Chondrocyte (in vitro differentiated cells): ENCODE results near the gene MSI1. TPM values are rescaled to one million over a fixed set of nuclear protein-coding genes. Genes with fewer than 3 reads are reported as not detected.

ENCODE experiments used
- DNase-seq: peaks from one replicate; pipeline ENCODE4 v3.0.0; 2021; ENCODE audit warnings: mixed read lengths, low spot score
- H3K27ac Mint-ChIP-seq: one replicate; pipeline ENCODE4 v1.8.0; 2021; ENCODE audit warnings: mild to moderate bottlenecking, moderate library complexity, mixed read lengths; ENCODE audit not compliant: unreplicated experiment
- H3K27me3 Mint-ChIP-seq: 2 replicates; pipeline ENCODE4 v1.8.0; 2021; ENCODE audit warnings: low read depth, mixed read lengths
- H3K36me3 Mint-ChIP-seq: 2 replicates; pipeline ENCODE4 v1.8.0; 2021; ENCODE audit warnings: low read depth, mixed read lengths
- H3K4me1 Mint-ChIP-seq: 2 replicates; pipeline ENCODE4 v1.8.0; 2021; ENCODE audit warnings: low read depth, mild to moderate bottlenecking, mixed read lengths
- H3K4me3 Mint-ChIP-seq: one replicate; pipeline ENCODE4 v1.8.0; 2021; ENCODE audit warnings: mild to moderate bottlenecking, moderate library complexity, mixed read lengths; ENCODE audit not compliant: unreplicated experiment
- H3K9me3 Mint-ChIP-seq: 2 replicates; pipeline ENCODE4 v1.8.0; 2021; ENCODE audit warnings: low read depth, mixed read lengths
- CTCF ChIP-seq: fragments of 200-600 bp; sonication (generic); IDR thresholded peaks from 2 replicates; pipeline ENCODE4 v1.5.0; 2021; ENCODE audit warnings: antibody characterized with exemption, mild to moderate bottlenecking, moderate library complexity
- total RNA-seq: library from RNA; stranded (reverse); gene quantifications from 3 replicates; pipeline ENCODE4 v1.2.1, GENCODE V29; 2021

The MSI1 gene
- total RNA-seq, 1 donor from 2014 or later = 2.5 TPM

- no peak for TF ChIP-seq CTCF
- Mint-ChIP-seq H3K9me3 (no peaks in the 10 kb centered on the region), H3K4me1 (peaks cover 13% of the 10 kb centered on the region), H3K27me3 (no peaks in the 10 kb centered on the region), H3K4me3 (no peak overlapping the region), H3K36me3 (no peaks in the 10 kb centered on the region), H3K27ac (no peak overlapping the region)
- no peak for DNase-seq
Measured at GRCh38 chr12:120403869-120404268, 34.9 kb upstream of the MSI1 start.

DNA sequence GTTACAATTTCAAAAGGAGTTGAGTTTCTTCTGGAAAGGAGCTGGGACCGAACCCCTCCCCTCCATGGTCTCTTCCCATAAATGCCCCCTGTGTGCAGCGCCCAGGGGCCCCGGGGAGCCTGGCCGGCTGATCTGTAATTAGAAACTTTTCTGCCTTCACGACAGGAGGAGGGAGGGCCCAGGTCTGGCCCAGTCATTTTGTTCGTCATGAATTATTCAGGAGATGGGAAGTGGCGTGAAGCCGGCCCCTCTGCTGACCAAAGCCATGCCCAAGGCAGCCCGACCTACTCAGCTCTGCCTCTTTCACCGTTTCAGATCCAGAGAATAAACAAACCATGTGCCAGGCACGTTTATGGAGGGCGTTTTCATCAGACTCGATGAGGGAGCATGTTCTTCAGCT lies 33.3 kb upstream of the MSI1 start:
- no peaks in the 10 kb centered on the region for H3K36me3 Mint-ChIP-seq
- no peak for DNase-seq
- peak overlapping the region; percentile 63 for H3K27ac Mint-ChIP-seq
- H3K27me3 Mint-ChIP-seq = no peaks in the 10 kb centered on the region
- no peak for TF ChIP-seq CTCF
- peaks cover 13% of the 10 kb centered on the region for H3K4me1 Mint-ChIP-seq
- H3K4me3 Mint-ChIP-seq = no peak overlapping the region
- H3K9me3 Mint-ChIP-seq = no peaks in the 10 kb centered on the region

- no peaks in the 10 kb centered on the region for H3K36me3 Mint-ChIP-seq
- H3K27ac Mint-ChIP-seq = no peak overlapping the region
- no peaks in the 10 kb centered on the region for H3K9me3 Mint-ChIP-seq
- DNase-seq = no peak
- TF ChIP-seq CTCF = no peak
- H3K27me3 Mint-ChIP-seq = peaks cover 4% of the 10 kb centered on the region
- peaks cover 13% of the 10 kb centered on the region for H3K4me1 Mint-ChIP-seq
- no peak overlapping the region for H3K4me3 Mint-ChIP-seq
Measured at GRCh38 chr12:120399531-120399930, 30.6 kb upstream of the MSI1 start.

DNA sequence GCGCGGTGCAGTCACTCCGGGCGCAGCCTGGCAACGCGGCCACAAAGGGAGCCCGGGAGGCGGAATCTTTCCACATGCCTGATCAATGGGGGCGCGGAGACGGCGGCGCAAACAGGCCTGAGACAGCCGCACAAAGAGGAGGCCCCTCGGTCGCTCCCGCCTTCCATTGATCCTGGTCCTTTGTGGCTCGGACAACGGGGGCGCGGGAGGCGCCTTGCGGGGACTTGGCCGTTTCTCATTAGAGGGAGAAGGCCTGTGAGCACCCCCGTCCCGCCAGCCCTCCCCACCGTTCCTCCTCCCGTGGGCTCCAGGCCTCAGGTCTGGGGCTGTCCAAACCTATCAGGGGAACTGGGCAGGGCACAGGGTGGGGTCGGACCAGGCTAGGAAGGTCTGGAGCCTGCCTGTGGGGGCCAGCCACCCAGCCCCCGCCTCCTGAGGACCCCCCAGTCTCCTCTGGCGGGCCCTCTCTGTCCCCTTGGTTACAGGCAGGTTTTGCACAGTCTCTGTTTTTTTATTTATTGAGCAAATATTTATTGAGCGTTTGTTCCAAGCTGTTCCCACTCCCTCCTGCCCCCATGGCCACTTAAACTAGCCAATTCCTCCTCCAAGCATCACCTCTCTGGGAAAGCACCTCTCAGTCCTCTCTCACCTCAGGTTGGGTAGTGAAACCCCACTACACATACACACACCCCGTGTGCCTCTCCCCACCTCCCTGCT lies 29.0 kb upstream of the MSI1 start:
- Mint-ChIP-seq H3K4me3 (no peak overlapping the region), H3K36me3 (no peaks in the 10 kb centered on the region), H3K4me1 (peaks cover 13% of the 10 kb centered on the region), H3K27ac (no peak overlapping the region), H3K9me3 (no peaks in the 10 kb centered on the region), H3K27me3 (peaks cover 6% of the 10 kb centered on the region)
- no peak for DNase-seq
- TF ChIP-seq CTCF = no peak

- no peak overlapping the region for H3K4me3 Mint-ChIP-seq
- H3K27me3 Mint-ChIP-seq = peaks cover 10% of the 10 kb centered on the region
- H3K36me3 Mint-ChIP-seq = no peaks in the 10 kb centered on the region
- H3K9me3 Mint-ChIP-seq = no peaks in the 10 kb centered on the region
- peaks cover 6% of the 10 kb centered on the region for H3K4me1 Mint-ChIP-seq
- no peak for DNase-seq
- no peak overlapping the region for H3K27ac Mint-ChIP-seq
- no peak for TF ChIP-seq CTCF
Measured at GRCh38 chr12:120394483-120395367, 25.8 kb upstream of the MSI1 start.
